ENCODE results near the gene ULK2.

- TF ChIP-seq CTCF (IDR thresholded peaks at IDR 0.05) = no peak
- no peak for TF ChIP-seq POLR2A (IDR thresholded peaks at IDR 0.05)
Observed at GRCh38 chr17:19748807-19749193, 118.9 kb downstream of the ULK2 start.

All from uterus (tissue), 2 donors.